CD4-positive, alpha-beta memory T cell (primary cell): ENCODE results near the gene AP1S1. TPM values are rescaled to one million over a fixed set of nuclear protein-coding genes. Genes with fewer than 3 reads are reported as not detected.
"Not testable (repeated sequence)": the region's sequence is repeated elsewhere in the genome, so short reads cannot be mapped to it uniquely, and the experiment has no call there.

ENCODE experiments used
- CTCF ChIA-PET: fragments of 350-600 bp; sonication (Branson Sonifier 250); formaldehyde crosslinking; loops from one replicate; lab custom pipeline; 2021; ENCODE audit warnings: inconsistent platforms; ENCODE audit not compliant: partially characterized antibody; lab: Charles Lee
- POLR2A ChIA-PET: fragments of 350-600 bp; sonication (Branson Sonifier 250); formaldehyde crosslinking; loops from one replicate; lab custom pipeline; 2021; ENCODE audit not compliant: partially characterized antibody; lab: Charles Lee
- DNase-seq, 5 donors: peaks; one replicate each; pipeline versions ENCODE4 v3.0.0 to v3.0.0-alpha.2; 2020 to 2022; ENCODE audit warnings: mixed read lengths in 1 of 5
- H3K27ac ChIP-seq: one replicate; pipeline ENCODE4 v1.7.0; 2013; ENCODE audit warnings: low read depth, low read length
- H3K27me3 ChIP-seq: 2 replicates; pipeline ENCODE4 v1.7.0; 2013; ENCODE audit warnings: mild to moderate bottlenecking, low read length, moderate library complexity; ENCODE audit not compliant: insufficient read depth
- H3K36me3 ChIP-seq: 2 replicates; pipeline ENCODE4 v1.7.0; 2013; ENCODE audit warnings: mild to moderate bottlenecking, low read length, moderate library complexity; ENCODE audit not compliant: insufficient read depth
- H3K4me1 ChIP-seq: 2 replicates; pipeline ENCODE4 v1.7.0; 2013; ENCODE audit warnings: mild to moderate bottlenecking, low read length, moderate library complexity; ENCODE audit not compliant: insufficient read depth
- H3K4me3 ChIP-seq, 2 donors: one replicate each; pipeline ENCODE4 v1.7.0; 2013; ENCODE audit warnings: low read length in 2 of 2, mild to moderate bottlenecking in 1 of 2
- H3K9me3 ChIP-seq, 2 donors: one replicate each; pipeline ENCODE4 v1.7.0; 2013; ENCODE audit warnings: low read length in 2 of 2, control low read depth in 1 of 2; ENCODE audit not compliant: control insufficient read depth in 1 of 2
- H3K27ac Mint-ChIP-seq, 7 donors: one replicate each; pipeline ENCODE4 v1.8.0; 2020 to 2021; ENCODE audit warnings: mixed read lengths in 7 of 7, mild to moderate bottlenecking in 6 of 7, inconsistent platforms in 3 of 7, moderate library complexity in 3 of 7
- H3K27me3 Mint-ChIP-seq, 2 donors: one replicate each; pipeline ENCODE4 v1.8.0; 2020 to 2021; ENCODE audit warnings: mixed read lengths in 2 of 2
- H3K36me3 Mint-ChIP-seq, 2 donors: one replicate each; pipeline ENCODE4 v1.8.0; 2020 to 2021; ENCODE audit warnings: mixed read lengths in 2 of 2, inconsistent platforms in 1 of 2, mild to moderate bottlenecking in 1 of 2
- H3K4me1 Mint-ChIP-seq, 4 donors: one replicate each; pipeline ENCODE4 v1.8.0; 2020 to 2021; ENCODE audit warnings: mixed read lengths in 4 of 4, mild to moderate bottlenecking in 1 of 4
- H3K4me3 Mint-ChIP-seq, 8 donors: one replicate each; pipeline ENCODE4 v1.8.0; 2020 to 2021; ENCODE audit warnings: mixed read lengths in 8 of 8, mild to moderate bottlenecking in 7 of 8, moderate library complexity in 6 of 8, inconsistent platforms in 3 of 8
- H3K9me3 Mint-ChIP-seq, 8 donors: one replicate each; pipeline ENCODE4 v1.8.0; 2020 to 2021; ENCODE audit warnings: mixed read lengths in 8 of 8, mild to moderate bottlenecking in 5 of 8, inconsistent platforms in 3 of 8, moderate library complexity in 1 of 8
- intact Hi-C: fragments of 100-400 bp; cut with micrococcal nuclease; formaldehyde crosslinking; loops from one replicate; pipeline ENCODE4 v1.15.1; 2023
- polyA plus RNA-seq, 2 donors: library from polyadenylated mRNA; unstranded; fragments of 300-500 nt; fragmentation: Illumina TruSeq; gene quantifications; one replicate each; pipeline ENCODE4 v1.2.3, GENCODE V29; 2021
- total RNA-seq, 2 experiments: library from RNA; stranded (reverse); gene quantifications; one replicate each; pipeline ENCODE4 v1.2.3, GENCODE V29; 2021

AP1S1 gene
- total and polyA plus RNA-seq, 4 experiments from 2014 or later, result 4.2 to 10.8 (median 8.5) TPM

GRCh38 chr7:101132626-101133600, 21.4 kb upstream of the AP1S1 start:
- H3K27me3 Mint-ChIP-seq, result peaks cover 17 to 19% of the 10 kb centered on the region in 2 donors
- H3K27ac Mint-ChIP-seq, H3K36me3 Mint-ChIP-seq, H3K9me3 Mint-ChIP-seq, H3K36me3 ChIP-seq, H3K4me3 Mint-ChIP-seq, DNase-seq, H3K4me3 ChIP-seq, POLR2A ChIA-PET, H3K9me3 ChIP-seq, H3K4me1 Mint-ChIP-seq, H3K4me1 ChIP-seq, intact Hi-C loops, H3K27me3 ChIP-seq, H3K27ac ChIP-seq: not testable (repeated sequence)
- CTCF ChIA-PET, result interaction anchor here (2.0 kb wide), 1 partner anchor 11 kb away, joined by 15 read pairs; no protein-coding TSS in a partner anchor

- DNase-seq, result no peak
- POLR2A ChIA-PET, result no interaction called here
- intact Hi-C loops, result no loop called here
These were observed 20.5 kb upstream of the AP1S1 start for GRCh38 chr7:101133621-101134398.

DNA sequence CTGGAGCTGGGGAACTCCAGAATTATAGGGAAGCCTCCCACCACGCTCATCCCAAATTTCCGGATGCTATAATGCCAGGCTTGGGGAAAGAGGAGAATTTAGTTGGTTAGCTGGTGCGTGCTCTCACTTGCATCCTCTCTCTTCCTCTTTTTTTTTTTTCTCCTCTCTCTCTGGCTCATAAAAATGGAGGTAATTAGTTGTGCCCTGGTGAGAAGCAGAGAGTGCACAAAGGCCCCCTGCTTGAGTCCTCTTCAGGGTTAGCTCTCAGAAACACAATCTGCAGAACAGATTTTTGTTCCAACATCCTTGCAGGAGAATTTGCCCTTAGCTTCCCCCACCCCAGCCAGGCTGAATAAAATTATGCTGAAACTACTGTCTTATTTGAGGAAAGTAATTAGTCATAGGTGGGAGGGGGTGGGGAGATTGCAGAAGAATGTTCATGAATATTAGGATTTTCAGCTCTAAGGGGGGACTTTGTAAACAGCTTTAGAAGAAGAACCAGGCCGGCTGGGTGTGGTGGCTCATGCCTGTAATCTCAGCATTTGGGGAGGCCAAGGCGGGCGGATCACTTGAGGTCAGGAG, 19.8 kb upstream of the AP1S1 start:
- Mint-ChIP-seq H3K36me3 (no peaks in the 10 kb centered on the region), H3K27ac (no peak overlapping the region), H3K9me3 (peaks cover 0 to 4% (median 0%) of the 10 kb centered on the region in 8 donors), H3K27me3 (peaks cover 16 to 19% of the 10 kb centered on the region in 2 donors), H3K4me1 (peaks cover 3 to 17% (median 8%) of the 10 kb centered on the region in 4 donors), H3K4me3 (no peak overlapping the region)
- CTCF ChIA-PET, result interaction anchor here (0.7 to 2.0 kb wide), 7 partner anchors 8 to 110 kb away, joined by 3 to 15 read pairs (median 3); partner anchors contain the start of gene FIS1
- Histone ChIP-seq H3K27ac (no peak overlapping the region), H3K27me3 (no peaks in the 10 kb centered on the region), H3K4me3 (no peak overlapping the region), H3K4me1 (peaks cover 8% of the 10 kb centered on the region), H3K36me3 (no peaks in the 10 kb centered on the region), H3K9me3 (no peaks in the 10 kb centered on the region)
- DNase-seq, result no peak
- POLR2A ChIA-PET, result no interaction called here
- intact Hi-C loops, result no loop called here

More at GRCh38 chr7:101133621-101134398, 20.5 kb upstream of the AP1S1 start:
- H3K27ac ChIP-seq, result no peak overlapping the region
- CTCF ChIA-PET, result interaction anchor here (0.7 to 2.0 kb wide), 7 partner anchors 8 to 111 kb away, joined by 3 to 15 read pairs (median 3); partner anchors contain the start of gene FIS1
- peaks cover 16 to 19% of the 10 kb centered on the region in 2 donors for H3K27me3 Mint-ChIP-seq
- H3K27ac Mint-ChIP-seq, result peak overlapping the region in 1 of 7 donors; percentile 30
- no peak overlapping the region for H3K4me3 ChIP-seq
- peaks cover 8% of the 10 kb centered on the region for H3K4me1 ChIP-seq
- H3K9me3 ChIP-seq, result no peaks in the 10 kb centered on the region
- no peaks in the 10 kb centered on the region for H3K36me3 ChIP-seq
- H3K4me3 Mint-ChIP-seq, result no peak overlapping the region
- no peaks in the 10 kb centered on the region for H3K36me3 Mint-ChIP-seq
- H3K27me3 ChIP-seq, result no peaks in the 10 kb centered on the region
- H3K4me1 Mint-ChIP-seq, result peaks cover 3 to 17% (median 8%) of the 10 kb centered on the region in 4 donors
- H3K9me3 Mint-ChIP-seq, result peaks cover 0 to 4% (median 0%) of the 10 kb centered on the region in 8 donors

GRCh38 chr7:101137651-101138212, 16.5 kb upstream of the AP1S1 start:
- Histone ChIP-seq H3K4me1 (peaks cover 8% of the 10 kb centered on the region), H3K36me3 (no peaks in the 10 kb centered on the region), H3K27me3 (no peaks in the 10 kb centered on the region), H3K9me3 (no peaks in the 10 kb centered on the region), H3K4me3 (no peak overlapping the region), H3K27ac (no peak overlapping the region)
- no peak for DNase-seq
- CTCF ChIA-PET, result interaction anchor here (1.2 to 10.0 kb wide), 4 partner anchors 11 to 153 kb away, joined by 3 to 195 read pairs (median 6); partner anchors contain the start of gene SERPINE1
- intact Hi-C loops, result no loop called here
- POLR2A ChIA-PET, result no interaction called here
- H3K36me3 Mint-ChIP-seq, result no peaks in the 10 kb centered on the region
- peak overlapping the region in 4 of 7 donors; percentile 6 to 53 (median 36) for H3K27ac Mint-ChIP-seq
- H3K4me1 Mint-ChIP-seq, result peaks cover 3 to 22% (median 8%) of the 10 kb centered on the region in 4 donors
- H3K9me3 Mint-ChIP-seq, result peaks cover 0 to 4% (median 0%) of the 10 kb centered on the region in 8 donors
- H3K27me3 Mint-ChIP-seq, result peaks cover 13 to 16% of the 10 kb centered on the region in 2 donors
- peak overlapping the region in 3 of 8 donors; percentile 26 to 64 (median 43) for H3K4me3 Mint-ChIP-seq

- H3K4me1 ChIP-seq, result peaks cover 8% of the 10 kb centered on the region
- ChIA-PET POLR2A (no interaction called here), CTCF (interaction anchor here (1.2 to 10.0 kb wide), 4 partner anchors 12 to 143 kb away, joined by 3 to 195 read pairs (median 94); partner anchors contain the start of gene SERPINE1)
- H3K9me3 ChIP-seq, result no peaks in the 10 kb centered on the region
- Mint-ChIP-seq H3K36me3 (no peaks in the 10 kb centered on the region), H3K4me1 (peaks cover 3 to 22% (median 8%) of the 10 kb centered on the region in 4 donors), H3K9me3 (peaks cover 0 to 4% (median 0%) of the 10 kb centered on the region in 8 donors), H3K4me3 (peak overlapping the region in 4 of 8 donors; percentile 24 to 76 (median 52)), H3K27me3 (peaks cover 13 to 14% of the 10 kb centered on the region in 2 donors), H3K27ac (peak overlapping the region in 6 of 7 donors; percentile 51 to 81 (median 80))
- peak; percentile 43 to 95 (median 52) for DNase-seq
- intact Hi-C loops, result no loop called here
- H3K27ac ChIP-seq, result no peak overlapping the region
- H3K4me3 ChIP-seq, result no peak overlapping the region
- H3K36me3 ChIP-seq, result no peaks in the 10 kb centered on the region
- no peaks in the 10 kb centered on the region for H3K27me3 ChIP-seq
These were observed 15.9 kb upstream of the AP1S1 start for GRCh38 chr7:101138213-101138870.

GRCh38 chr7:101140339-101140699, 14.0 kb upstream of the AP1S1 start:
- no peaks in the 10 kb centered on the region for H3K27me3 ChIP-seq
- intact Hi-C loops, result no loop called here
- no peak overlapping the region for H3K4me3 Mint-ChIP-seq
- no peak overlapping the region for H3K27ac ChIP-seq
- peaks cover 5 to 26% (median 10%) of the 10 kb centered on the region in 4 donors for H3K4me1 Mint-ChIP-seq
- ChIA-PET CTCF (interaction anchor here (1.6 to 10.0 kb wide), 4 partner anchors 14 to 141 kb away, joined by 3 to 195 read pairs (median 123); partner anchors contain the start of gene SERPINE1), POLR2A (no interaction called here)
- peaks cover 0 to 3% (median 0%) of the 10 kb centered on the region in 8 donors for H3K9me3 Mint-ChIP-seq
- no peak for DNase-seq
- peaks cover 13% of the 10 kb centered on the region for H3K4me1 ChIP-seq
- H3K36me3 ChIP-seq, result no peaks in the 10 kb centered on the region
- peaks cover 11 to 17% of the 10 kb centered on the region in 2 donors for H3K27me3 Mint-ChIP-seq
- peak overlapping the region in 2 of 7 donors; percentile 7 to 36 for H3K27ac Mint-ChIP-seq
- no peak overlapping the region for H3K4me3 ChIP-seq
- no peaks in the 10 kb centered on the region for H3K36me3 Mint-ChIP-seq
- H3K9me3 ChIP-seq, result no peaks in the 10 kb centered on the region
